Ramos (cell line): Measurements from ENCODE around the gene IGFBP4.

Source experiments
- in situ Hi-C: fragments of 300-500 bp; cut with MboI; formaldehyde crosslinking; loops from one replicate; pipeline ENCODE4 v1.14.3; 2022; ENCODE audit warnings: low sequenced_read_pairs; ENCODE audit not compliant: unreplicated experiment

The IGFBP4 gene

GRCh38 chr17:40452216-40452787 is 9.1 kb downstream of the IGFBP4 start:
- in situ Hi-C loops, result no loop called here

- in situ Hi-C loops, result no loop called here
Observed at GRCh38 chr17:40452921-40453378, 9.7 kb downstream of the IGFBP4 start.

GRCh38 chr17:40453881-40454612 is 10.8 kb downstream of the IGFBP4 start:
- in situ Hi-C loops, result no loop called here

GRCh38 chr17:40454613-40454995 is 11.4 kb downstream of the IGFBP4 start:
- in situ Hi-C loops, result no loop called here

DNA sequence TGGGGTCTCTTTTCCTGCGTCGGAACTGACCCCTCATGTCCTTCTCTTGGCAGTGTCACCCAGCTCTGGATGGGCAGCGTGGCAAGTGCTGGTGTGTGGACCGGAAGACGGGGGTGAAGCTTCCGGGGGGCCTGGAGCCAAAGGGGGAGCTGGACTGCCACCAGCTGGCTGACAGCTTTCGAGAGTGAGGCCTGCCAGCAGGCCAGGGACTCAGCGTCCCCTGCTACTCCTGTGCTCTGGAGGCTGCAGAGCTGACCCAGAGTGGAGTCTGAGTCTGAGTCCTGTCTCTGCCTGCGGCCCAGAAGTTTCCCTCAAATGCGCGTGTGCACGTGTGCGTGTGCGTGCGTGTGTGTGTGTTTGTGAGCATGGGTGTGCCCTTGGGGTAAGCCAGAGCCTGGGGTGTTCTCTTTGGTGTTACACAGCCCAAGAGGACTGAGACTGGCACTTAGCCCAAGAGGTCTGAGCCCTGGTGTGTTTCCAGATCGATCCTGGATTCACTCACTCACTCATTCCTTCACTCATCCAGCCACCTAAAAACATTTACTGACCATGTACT is 13.2 kb downstream of the IGFBP4 start:
- in situ Hi-C loops, result no loop called here

- in situ Hi-C loops, result no loop called here
Observed at GRCh38 chr17:40457369-40457768, 14.1 kb downstream of the IGFBP4 start.

DNA sequence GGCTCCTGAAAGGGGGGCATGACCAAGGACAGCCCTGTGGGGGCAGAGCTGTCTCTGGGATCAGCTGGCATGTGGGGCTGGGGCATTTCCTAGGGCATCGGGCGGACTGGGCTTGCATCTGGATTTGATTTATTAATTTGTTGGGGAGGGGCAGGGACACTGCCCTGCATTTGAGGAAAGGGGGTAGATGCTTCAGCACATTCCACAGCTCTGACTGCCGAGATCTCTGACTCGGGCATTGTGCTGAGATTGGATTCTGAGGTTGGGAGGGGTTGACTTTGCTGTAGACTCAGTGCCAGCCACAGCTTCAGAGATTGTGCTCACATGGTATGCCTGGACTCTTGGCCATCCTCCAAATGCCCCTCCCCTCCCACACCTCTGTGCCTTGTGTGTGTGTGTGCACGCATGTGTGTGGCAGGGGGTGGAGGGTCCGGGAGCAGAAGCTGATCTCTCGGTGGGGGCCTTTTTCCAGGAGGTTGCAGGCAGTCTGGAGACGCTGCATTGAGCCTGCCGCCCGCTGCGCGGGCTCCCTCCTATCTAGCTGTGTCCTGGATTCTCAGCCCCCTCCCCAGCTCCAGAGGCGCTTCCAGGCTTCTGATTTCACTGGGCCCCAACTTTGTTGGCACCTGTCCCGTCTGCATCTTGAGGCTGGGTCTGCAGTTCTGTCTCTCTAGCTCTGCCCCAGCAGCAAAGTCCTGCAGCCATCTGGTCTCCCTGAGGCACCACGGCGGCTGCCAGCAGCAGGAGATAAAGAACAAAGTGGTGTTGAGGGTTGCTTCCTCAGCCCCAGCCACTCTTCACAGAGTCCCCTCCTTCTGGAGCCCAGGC is 14.9 kb downstream of the IGFBP4 start:
- in situ Hi-C loops, result no loop called here

GRCh38 chr17:40458851-40459482 is 15.7 kb downstream of the IGFBP4 start:
- in situ Hi-C loops, result no loop called here

- in situ Hi-C loops, result no loop called here
Observed at GRCh38 chr17:40459636-40460603, 16.7 kb downstream of the IGFBP4 start.

- in situ Hi-C loops, result no loop called here
Observed at GRCh38 chr17:40460604-40460967, 17.3 kb downstream of the IGFBP4 start.

GRCh38 chr17:40460968-40461731 is 17.9 kb downstream of the IGFBP4 start:
- in situ Hi-C loops, result no loop called here

DNA sequence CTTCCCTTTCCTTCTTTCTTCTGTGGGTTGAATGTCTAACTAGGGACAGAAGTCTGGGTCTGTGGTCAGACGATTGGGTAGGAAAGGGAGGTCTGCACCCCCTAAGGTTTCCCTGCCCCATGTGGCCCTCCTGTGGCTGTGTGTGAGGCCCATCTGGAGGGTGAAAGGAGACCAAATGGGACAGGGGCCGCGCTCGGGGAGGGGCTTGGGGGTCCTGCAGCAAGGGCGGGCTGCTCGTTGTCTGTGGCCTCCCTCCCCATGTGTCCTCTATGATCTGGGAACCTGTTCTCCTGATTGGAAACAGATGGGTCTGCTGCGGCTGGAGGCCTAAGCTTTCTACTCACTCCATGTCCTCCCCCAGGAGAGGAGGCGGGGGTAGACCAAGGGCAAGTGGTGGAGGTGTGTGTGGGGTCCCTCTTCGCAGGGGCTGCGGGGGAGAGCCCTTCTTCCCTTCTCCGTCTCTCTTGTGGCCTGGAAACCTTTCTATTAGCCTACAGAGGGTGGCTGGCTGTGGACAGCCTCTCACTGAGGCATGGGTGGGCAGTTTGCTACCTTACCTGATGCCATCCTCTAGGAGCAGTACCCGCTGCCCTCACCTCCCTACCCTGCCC is 18.6 kb downstream of the IGFBP4 start:
- in situ Hi-C loops, result no loop called here

- in situ Hi-C loops, result no loop called here
Observed at GRCh38 chr17:40462343-40463121, 19.3 kb downstream of the IGFBP4 start.

- in situ Hi-C loops, result no loop called here
Observed at GRCh38 chr17:40463122-40463550, 19.9 kb downstream of the IGFBP4 start.

- in situ Hi-C loops, result no loop called here
Observed at GRCh38 chr17:40464392-40464855, 21.2 kb downstream of the IGFBP4 start.

GRCh38 chr17:40466298-40466971 is 23.2 kb downstream of the IGFBP4 start:
- in situ Hi-C loops, result no loop called here
